GM21381 (cell line): ENCODE results near the gene NRXN3.
"Not testable (repeated sequence)": the region's sequence is repeated elsewhere in the genome, so short reads cannot be mapped to it uniquely, and the experiment has no call there.

Experiments
- ATAC-seq: cut with Tn5 transposase; IDR thresholded peaks from one replicate; pipeline ENCODE4 v1.9.1; 2021; ENCODE audit warnings: mild to moderate bottlenecking, moderate library complexity; ENCODE audit not compliant: unreplicated experiment

The NRXN3 gene

DNA sequence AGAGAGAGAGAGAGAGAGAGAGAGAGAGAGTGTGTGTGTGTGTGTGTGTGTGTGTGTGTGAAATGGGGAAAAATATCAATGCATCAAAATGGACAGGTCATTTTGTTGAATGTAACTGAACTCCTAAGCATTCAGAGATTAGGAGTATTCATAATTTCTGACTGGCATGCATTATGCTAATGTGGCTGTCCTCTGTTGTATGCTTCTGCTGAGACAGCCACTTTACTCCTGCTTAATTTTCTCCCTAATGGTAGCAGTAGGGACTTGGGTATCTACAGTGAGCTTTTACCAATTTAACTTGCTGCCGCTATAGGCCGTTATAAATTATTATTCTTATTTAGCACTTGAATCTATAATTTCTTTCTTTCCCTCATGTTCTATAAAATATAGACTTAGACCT is 924.8 kb downstream of the NRXN3 start:
- no peak for ATAC-seq

DNA sequence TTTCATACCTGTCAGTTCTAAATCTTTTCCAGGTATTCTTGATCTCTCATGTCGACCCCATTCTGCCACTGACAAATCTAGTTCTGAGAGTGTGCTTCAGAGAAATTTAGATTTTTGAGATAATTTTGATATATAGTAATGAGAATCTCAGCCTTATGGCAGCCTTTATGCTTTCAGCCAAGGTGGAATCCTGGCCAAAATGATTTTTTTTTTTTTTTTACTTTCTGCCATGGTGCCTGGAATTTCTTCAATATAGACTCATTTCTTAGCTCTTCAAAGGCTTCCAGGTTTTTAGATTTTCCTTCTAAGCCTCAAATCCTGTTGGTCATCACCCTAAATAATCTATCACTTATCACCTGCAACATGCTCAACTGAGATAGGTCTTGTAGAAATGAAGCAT is 926.6 kb downstream of the NRXN3 start:
- ATAC-seq: no peak

DNA sequence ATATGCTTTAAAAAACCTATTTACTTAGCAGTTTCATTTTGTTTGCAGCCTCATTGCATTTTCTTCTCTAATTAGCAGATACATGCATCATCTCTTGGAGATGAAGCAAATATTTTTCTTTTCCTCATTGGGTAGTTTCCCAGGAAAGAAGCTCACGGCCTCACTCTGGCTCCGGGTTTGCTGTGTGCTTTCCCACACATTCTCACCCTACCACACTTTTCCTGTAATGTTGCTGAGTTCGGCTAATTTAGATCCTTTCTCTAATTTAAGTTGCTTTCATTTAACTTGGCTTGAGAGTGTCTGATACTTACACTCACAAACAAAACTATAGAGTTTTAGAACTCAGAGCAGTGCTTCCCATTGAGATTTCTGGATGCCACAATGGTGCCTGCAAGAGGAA is 928.2 kb downstream of the NRXN3 start:
- ATAC-seq: no peak

DNA sequence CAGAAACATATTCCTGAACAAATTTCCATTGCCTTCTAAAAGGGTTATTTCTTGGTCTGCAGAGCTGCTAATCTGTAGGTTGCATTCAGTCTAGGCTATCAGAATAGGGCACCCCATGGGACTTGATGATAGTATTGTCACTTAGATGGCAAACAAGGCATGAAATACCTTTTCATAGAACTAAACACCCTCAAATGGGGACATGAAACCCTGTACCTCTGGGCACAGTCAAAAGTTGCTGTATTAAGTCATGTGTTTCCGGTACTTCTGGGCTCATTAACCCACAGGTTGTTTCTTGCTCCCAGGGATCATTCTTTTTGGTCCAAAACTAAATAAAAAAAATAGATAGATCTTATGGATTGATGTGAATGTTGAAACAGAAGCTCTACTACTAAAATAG is 930.4 kb downstream of the NRXN3 start:
- ATAC-seq: no peak

DNA sequence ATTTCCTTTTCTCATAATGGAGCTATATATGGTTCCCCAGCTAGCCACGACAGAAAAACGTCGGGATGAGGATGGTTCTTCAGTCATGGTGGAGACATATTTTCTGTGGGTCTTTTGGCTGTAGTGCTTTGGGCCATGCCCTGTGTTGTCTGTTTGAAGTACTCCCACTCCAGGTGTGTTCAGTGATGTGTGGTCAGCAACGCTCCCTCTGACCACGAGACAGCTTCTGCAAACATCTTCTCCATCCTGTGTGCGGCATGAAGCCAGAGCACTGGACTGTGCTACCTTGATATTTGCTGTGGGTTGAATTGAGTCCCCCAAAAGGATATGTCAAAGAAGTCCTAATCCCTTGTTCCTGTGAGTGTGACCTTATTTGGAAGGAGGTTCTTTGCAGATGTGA is 931.2 kb downstream of the NRXN3 start:
- ATAC-seq: no peak

DNA sequence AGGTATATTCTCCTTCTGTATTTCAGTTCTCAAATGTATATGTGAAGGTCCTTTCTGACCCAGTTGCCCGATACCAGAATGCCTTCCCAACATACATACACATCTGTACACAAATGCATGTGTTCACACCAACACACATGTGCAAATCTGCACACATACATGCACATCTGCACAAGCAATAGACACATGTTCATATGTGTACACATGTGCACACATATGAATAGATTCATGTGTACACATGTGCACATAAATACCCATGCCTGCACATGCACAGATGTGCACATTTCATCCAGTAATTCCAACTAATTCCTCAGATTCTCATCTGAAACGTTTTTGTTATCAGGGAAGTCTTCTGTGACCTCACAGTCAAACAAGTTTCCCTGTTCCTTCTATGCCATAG is 933.6 kb downstream of the NRXN3 start:
- ATAC-seq: no peak

DNA sequence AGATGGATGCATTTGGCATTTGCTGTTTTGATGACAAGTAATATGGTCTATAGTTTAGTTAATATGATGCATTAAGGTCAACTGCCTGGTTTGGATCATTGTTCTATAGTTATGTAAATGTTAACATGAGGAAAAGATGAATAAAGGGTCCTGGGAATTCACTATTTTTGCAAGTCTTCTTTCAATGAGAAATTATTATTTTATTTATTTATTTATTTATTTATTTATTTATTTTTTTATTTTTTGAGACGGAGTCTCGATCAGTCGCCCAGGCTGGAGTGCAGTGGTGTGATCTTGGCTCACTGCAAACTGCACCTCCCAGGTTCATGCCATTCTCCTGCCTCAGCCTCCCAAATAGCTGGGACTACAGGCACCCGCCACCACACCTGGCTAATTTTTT is 940.4 kb downstream of the NRXN3 start:
- ATAC-seq: not testable (repeated sequence)

DNA sequence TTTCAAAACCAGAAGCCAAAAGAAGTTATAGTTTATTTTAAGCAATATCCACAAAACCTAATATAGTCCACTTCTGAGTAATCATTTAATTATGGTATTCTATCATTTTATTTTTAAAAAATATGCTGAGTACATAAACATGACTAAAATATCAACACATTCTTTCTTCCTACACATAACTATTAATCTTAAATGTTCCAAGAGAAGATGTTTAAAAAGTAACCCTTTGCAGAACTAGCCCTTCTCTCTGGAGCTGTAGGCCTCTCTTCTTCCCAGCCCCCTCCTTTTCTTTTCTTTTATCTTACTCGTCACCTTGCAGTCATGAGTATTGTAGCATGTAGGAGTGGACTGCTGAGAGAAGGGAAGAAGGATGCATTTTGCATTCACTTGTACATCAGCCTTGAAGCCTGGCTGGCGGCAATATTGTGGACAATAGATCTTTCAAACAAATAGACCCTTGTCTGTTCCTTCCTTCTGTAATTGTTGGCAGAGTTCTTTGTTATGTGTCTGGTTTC is 941.9 kb downstream of the NRXN3 start:
- no peak for ATAC-seq

DNA sequence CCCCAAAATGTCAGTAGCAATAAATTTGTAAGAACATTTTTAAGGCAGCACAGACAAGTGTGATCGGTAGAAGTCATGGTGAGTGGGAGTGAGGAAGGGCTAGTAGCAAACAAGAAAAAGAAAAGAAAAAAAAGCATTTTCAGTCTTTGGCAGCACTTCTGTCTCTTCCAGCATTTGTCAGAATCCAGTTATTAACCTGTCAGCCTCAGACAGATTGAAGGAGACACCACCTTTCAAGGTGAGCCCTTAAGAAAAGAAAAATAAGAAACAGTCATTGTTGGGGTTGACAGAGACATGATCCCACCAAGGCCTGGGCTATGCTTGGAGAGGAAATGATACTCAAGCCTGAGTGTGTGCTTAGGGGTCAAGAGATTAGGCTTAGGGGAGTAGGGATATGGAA is 947.4 kb downstream of the NRXN3 start:
- ATAC-seq: no peak

DNA sequence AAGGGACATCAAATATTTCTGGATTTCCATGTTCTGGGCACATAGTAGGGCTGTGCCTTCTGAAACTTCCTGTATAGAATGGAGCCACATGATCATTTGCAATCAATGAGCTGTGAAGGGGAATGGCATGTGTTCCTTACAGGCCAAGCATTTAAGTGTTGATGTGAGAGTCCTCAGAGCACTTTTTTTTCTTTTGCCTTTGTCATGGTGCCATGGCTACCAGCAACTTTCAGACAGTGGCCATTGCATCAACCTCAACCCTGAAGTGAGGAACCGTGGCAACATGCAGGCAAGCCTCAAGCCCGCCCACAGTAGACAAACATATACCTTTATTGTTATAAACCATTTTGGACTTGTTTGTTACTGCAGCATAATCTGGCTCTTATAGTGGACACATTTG is 948.1 kb downstream of the NRXN3 start:
- ATAC-seq: no peak

DNA sequence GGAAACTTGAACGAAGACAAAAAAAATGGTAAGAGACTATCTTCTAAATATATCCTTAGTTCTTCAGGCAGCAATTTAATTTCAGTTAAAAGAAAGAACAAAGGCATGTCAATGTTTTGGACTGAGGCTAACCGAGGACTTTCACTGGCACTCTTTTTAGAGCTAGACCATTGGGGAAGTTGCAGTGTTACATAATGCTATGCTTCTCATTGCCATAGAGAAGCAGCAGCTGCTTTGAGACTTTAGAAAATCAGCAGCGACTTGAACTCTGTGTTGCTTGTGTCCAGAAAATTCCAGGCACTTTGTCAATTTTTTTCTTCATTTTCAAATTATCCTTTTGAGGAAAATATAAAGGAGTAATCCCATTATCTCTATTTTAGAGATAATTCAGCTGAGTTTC is 964.2 kb downstream of the NRXN3 start:
- no peak for ATAC-seq

DNA sequence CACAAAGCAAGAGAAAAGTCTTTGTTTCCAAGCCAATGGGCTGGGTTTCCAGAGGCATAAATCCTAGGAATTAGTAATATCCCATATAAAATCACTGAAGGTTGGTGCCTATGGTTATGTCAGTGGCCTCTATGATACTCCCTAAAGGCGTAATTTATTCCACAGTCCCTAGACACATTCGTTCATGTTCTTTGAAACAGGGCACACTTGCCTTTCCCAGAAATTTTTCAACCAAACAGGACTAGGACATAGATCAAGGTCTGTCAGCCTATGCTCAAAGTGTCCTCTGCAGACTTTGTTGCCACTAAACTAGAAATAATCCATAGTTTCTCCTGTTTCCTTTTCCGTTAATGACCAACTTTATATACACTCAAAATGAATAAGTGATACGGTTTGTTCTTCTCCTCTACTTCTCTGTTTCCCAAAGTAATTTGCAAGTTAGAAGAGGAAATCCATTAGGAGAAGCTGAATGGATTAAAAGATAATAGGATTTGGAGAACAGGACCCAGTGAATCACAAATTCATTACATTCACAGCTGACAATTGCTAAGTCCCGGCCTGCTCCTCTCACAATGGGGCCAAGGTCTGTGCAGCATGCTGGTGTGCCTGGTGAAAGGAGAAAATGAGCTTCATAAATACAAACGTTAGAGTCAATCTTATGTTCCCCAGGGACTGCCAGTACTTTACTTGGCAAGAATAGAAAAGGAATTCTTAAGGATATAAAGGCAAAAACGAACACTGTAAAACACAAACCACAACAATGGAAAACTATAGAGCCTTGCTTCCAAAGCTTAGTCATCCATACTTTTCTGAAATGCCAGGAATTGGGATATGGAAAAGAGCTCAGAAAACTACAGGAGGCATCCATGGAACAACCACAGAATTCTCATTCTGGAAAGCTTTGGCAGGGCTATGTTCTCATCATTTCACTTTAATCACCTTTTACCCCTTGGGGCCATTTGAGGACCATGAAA is 966.2 kb downstream of the NRXN3 start:
- no peak for ATAC-seq

DNA sequence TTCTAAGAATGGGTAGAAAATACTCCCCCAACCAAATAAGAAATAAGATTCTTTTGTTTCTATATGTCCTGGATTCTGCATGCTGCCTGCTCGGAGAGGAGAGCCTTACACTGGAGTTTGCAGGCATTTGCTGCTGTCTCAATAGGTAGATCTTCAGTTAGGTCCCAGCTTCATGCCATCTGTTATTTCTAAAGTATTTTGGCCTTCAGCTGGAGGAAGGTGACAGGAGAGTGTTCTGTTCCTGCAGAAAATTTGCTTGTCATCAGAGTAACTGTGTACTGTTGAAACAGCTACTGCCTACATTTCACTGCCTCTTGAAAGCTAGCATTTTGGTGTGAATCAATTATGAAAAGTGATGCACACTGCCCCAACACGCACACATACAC is 966.9 kb downstream of the NRXN3 start:
- no peak for ATAC-seq

DNA sequence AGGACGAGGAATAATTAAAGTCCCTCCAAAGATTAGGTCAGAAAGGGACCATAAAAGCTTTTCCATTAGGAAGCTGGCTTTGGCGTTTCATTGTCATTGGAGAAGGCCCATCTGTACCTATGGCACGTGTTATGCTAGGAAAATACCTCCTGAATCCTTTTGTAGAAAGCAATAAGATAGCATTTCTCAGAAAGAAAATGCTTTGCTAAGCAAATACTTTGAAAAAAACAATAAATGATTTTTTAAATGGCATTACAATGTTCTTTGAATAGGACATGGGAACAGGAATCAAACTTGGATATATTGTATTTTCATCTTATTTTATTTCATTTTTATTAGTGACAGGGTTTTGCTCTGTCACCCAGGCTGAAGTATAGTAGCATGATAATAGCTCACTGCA is 967.7 kb downstream of the NRXN3 start:
- ATAC-seq: no peak

DNA sequence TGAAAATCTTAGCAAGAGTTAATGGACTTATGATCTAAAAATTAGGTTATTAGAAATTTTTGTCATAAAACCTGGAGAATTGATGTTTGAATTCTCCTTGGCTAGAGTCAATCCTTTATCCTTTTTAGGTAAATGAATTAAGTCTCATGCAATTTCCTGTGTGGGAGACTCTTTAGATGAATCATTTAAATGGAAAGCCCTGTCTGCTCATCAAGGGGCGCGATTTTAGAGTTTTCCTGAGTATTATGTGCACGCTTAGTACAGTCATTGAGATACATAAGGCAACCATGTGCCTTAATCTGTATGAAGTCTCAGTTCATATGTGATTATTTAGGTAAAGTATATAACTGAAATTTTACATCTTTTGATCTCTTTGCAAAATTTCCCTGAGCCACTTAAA is 974.7 kb downstream of the NRXN3 start:
- ATAC-seq: no peak

DNA sequence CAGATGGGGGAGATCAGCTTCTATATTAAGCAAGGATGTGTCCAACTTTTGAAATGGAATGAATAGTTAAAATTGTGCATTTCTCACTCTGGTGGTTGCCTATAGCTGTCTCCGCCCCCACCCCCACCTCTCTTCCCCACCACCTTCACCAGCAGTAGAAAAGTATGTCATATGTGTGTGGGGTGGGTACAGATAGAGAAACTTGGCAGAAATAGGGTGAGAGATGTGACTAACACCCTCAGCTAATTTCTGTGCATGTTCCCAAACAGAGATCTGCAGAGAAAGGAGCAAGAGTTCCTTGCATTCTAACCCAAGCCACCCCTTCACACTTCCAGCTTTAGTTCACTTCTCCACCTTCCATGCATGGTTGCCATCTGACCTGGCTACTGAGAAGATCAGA is 980.1 kb downstream of the NRXN3 start:
- ATAC-seq: no peak

DNA sequence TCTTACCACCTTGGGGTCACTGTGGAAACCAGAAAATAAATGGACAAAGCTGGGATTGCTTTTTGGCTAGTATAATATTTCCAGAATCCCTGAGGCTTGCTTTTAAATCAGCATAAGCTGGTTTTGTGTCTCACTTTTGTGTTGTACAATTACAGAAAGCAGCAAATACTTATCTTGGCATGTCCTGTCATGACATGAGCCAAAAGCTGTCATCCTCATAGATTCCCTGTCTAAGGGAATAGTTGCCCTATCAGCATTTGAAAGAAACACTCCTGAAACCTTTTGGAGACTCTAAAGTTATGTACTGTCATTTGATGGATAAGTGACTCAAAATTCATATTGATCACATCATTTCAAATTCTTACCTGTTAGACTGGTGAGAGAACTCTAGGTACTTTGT is 987.2 kb downstream of the NRXN3 start:
- no peak for ATAC-seq

DNA sequence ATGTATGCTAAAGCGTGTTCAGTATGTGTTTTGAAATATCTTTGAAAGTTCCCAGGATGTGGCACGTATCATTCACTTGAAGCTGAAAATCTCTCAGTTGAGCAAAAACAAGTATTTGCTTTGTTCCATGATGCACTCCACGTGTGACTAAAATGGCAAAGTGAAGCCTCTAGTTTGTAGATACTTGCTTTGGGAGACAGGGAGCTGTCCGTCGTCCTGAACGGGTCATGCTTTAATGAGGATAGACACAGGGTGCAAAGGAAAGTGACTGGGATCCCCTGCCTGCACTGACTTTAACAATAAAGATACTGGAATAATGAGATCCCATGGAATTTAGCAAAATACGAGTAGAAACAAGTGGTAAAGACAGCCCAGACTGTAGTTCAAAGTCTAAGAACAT is 991.4 kb downstream of the NRXN3 start:
- no peak for ATAC-seq

DNA sequence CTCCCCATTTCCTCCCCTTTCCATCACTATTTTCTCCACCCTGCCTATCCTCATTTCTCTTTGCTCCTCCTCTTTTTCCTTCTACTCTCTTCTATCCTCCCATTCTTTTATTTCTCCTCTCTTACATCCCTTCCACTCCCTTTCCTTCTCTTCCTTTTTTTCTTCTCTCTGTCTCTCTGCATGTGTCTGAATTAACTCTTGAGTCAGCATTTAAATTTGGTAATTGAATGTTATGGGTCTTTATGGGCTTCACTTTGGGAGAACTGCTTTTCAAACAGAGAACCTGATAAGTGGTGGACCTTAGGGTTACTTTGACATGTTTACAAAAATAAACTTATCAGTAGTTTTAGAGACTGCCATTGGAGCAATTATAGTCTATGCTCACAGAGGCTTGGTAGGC is 992.7 kb downstream of the NRXN3 start:
- no peak for ATAC-seq

DNA sequence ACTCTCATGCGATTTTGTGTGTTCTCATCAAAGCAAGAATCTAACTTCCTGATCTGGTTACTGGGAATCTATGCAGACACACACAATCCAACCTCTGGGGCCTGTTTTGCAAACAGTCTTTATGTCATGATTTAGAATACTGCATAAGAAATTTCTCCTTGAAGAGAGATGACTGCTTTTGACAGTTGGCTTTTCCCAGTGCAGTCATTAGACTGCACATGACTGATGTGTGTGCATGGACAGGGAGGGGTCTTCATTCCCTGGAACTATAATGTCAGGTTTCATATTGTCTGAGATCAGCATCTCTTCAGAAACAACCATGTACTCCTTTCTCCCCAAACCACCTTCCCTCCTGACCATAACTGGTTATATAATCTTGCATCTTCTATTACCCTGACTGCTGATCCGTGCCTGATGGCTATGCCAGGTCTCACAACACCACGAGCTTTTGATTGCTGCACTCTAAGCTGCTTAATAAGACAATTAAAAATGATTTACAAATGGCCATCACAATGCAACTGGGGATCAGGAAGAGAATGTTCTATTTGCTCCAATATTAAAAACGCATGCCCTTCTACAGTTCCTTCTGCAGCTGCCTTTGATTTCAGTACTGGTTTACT is 995.4 kb downstream of the NRXN3 start:
- no peak for ATAC-seq

DNA sequence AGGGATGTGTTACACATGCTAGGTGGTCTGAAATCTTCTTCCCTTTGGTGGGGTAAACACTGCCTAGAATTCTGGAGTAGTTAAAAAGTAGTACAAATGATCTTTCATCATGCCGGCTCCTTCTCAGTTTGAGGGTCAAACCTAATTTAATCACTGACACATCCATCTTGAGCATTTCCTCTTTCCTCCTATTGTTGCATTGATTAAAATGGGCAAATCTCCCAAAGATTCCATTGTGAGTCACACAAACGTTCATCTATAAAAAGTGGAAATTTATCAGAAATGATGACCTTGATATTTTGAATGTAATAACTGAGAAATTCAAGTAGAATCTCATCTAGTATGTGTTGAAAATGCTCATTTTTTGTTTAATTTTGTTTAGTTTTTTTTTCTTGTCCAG is 996.0 kb downstream of the NRXN3 start:
- ATAC-seq: no peak

DNA sequence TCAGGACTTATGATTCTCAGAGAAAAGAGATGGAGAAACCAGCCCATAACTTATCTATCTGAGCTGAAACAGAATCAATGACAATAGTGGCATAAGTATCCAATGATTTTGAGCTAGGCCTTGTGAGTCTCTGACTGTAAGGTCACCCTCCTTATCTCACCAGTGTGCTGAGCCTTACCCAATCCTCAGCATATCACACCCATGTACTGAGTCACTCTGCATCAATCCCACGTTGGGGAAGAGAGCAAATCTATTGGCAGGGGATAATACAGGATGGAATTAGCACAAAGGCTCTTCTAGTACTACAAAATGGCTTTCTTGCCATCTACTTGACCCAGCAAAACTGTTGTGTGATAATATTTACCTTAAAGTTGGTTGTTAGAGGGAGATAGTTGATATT is 997.8 kb downstream of the NRXN3 start:
- no peak for ATAC-seq
